Lung (tissue), 12 donors: ENCODE measurements around the gene USP16. TPM values are rescaled to one million over a fixed set of nuclear protein-coding genes. Genes with fewer than 3 reads are reported as not detected.
A peak's percentile ranks its signal among the peaks of the same experiment; 100 is the strongest.

Experiments
- ATAC-seq: fragments of 200-7000 bp; cut with Tn5 transposase; one replicate; pipeline ENCODE4 v1.9.1; 2020; ENCODE audit warnings: moderate number of reproducible peaks; ENCODE audit not compliant: insufficient read depth, low FRiP score
- DNase-seq, 3 donors: peaks; one replicate each; pipeline ENCODE4 v3.0.0-alpha.2; 2013 to 2017
- H3K27ac ChIP-seq, 2 donors: one replicate each; pipeline ENCODE4 v1.5.1; 2013; ENCODE audit warnings: mild to moderate bottlenecking in 2 of 2, moderate library complexity in 2 of 2, control low read depth in 1 of 2, inconsistent platforms in 1 of 2, low read depth in 1 of 2, low read length in 1 of 2
- H3K27me3 ChIP-seq, 3 donors: one replicate each; pipeline ENCODE4 v1.5.1; 2013; ENCODE audit warnings: low read length in 2 of 3; ENCODE audit not compliant: control insufficient read depth in 3 of 3, insufficient read depth in 3 of 3
- H3K36me3 ChIP-seq, 4 donors: one replicate each; pipeline ENCODE4 v1.5.1; 2013; ENCODE audit warnings: low read length in 4 of 4, mild to moderate bottlenecking in 1 of 4, moderate library complexity in 1 of 4; ENCODE audit not compliant: control insufficient read depth in 4 of 4, insufficient read depth in 4 of 4
- H3K4me1 ChIP-seq, 5 donors: one replicate each; pipeline ENCODE4 v1.5.1; 2013; ENCODE audit warnings: low read length in 5 of 5, mild to moderate bottlenecking in 2 of 5, moderate library complexity in 1 of 5; ENCODE audit not compliant: control insufficient read depth in 5 of 5, insufficient read depth in 5 of 5
- H3K4me3 ChIP-seq: one replicate; pipeline ENCODE4 v1.5.1; 2013; ENCODE audit warnings: mild to moderate bottlenecking, control low read depth, moderate library complexity
- H3K9ac ChIP-seq, 2 donors: one replicate each; pipeline ENCODE4 v1.5.1; 2013; ENCODE audit warnings: low read length in 2 of 2, control low read depth in 1 of 2; ENCODE audit not compliant: insufficient read depth in 1 of 2
- H3K9me3 ChIP-seq, 4 donors: one replicate each; pipeline ENCODE4 v1.5.1; 2013; ENCODE audit warnings: low read length in 3 of 4, mild to moderate bottlenecking in 1 of 4, moderate library complexity in 1 of 4; ENCODE audit not compliant: control insufficient read depth in 4 of 4, insufficient read depth in 3 of 4
- WGBS, 2 donors: extraction: QIAGEN DNeasy Blood & Tissue Kit; methylation state at CpG; one replicate each; pipeline ENCODE4 v1.1.7; 2013; 5-methylcytosine and 5-hydroxymethylcytosine counted together
- polyA plus RNA-seq, 2 donors: library from polyadenylated mRNA; stranded (reverse); fragments of 200-250 nt; gene quantifications; one replicate each; pipeline ENCODE4 v1.2.1, GENCODE V29; 2013
- total RNA-seq, 2 donors: library from RNA; depleted of rRNA in 1 of 2; stranded (reverse); fragments of >200 nt in 1 of 2; gene quantifications; one replicate each; pipeline ENCODE4 v1.2.1, GENCODE V29; 2014 to 2021
- TF ChIP-seq, protein P1 (sequence below): IDR thresholded peaks from 2 replicates; pipeline ENCODE4 v1.5.1; 2012; ENCODE audit warnings: mild to moderate bottlenecking; ENCODE audit errors: control extremely low read depth, extremely low read depth
- donor health status: control.
- donor health status: control.
- donor health status: Bipolar disorder and iron deficiency.
- donor health status: healthy.
- donor health status: DM: yes; HTN: yes; CAD: no.

The USP16 gene
- total and polyA plus RNA-seq, 4 donors, result 22.7 to 42.3 (median 28.5) TPM

DNA sequence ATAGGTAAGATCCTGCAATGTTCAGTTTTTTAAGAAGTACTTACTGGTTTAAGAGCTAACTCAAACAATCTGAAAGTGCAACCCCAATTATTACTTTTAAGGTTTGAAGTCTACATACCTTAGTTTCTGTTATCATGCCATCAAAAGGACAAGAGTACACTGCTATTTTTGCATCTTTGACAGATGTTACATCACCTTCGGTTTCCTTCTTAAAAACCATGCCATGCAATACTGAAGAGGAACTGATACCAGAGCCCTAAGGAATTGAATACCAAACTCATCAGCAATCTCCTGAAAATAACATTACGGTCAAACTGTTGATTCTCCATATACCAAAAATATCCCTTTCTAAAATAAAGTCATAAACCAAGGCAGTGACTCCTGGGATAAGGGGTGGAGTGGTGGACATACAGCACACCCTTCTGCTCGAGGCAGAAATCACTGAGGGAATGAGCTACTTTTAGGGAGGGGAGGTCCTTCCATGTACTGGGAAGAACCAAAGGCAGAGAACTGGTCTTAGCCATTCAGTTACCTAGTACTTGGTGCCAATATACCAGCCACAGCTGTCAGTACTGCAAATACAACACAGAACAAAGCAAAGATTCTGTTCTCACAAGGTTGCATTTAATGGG lies 40.5 kb downstream of the USP16 start:
- peaks cover 16 to 67% (median 46%) of the 10 kb centered on the region in 4 donors for H3K36me3 ChIP-seq
- no peak overlapping the region for H3K4me3 ChIP-seq
- no peaks in the 10 kb centered on the region for H3K9me3 ChIP-seq
- H3K4me1 ChIP-seq, result no peaks in the 10 kb centered on the region
- DNase-seq, result no peak
- 54 to 69% methylated on average over 3 of the region's 3 CpGs for WGBS, 2 donors
- no peak for ATAC-seq
- H3K27ac ChIP-seq, result no peak overlapping the region
- TF ChIP-seq, protein P1, sequence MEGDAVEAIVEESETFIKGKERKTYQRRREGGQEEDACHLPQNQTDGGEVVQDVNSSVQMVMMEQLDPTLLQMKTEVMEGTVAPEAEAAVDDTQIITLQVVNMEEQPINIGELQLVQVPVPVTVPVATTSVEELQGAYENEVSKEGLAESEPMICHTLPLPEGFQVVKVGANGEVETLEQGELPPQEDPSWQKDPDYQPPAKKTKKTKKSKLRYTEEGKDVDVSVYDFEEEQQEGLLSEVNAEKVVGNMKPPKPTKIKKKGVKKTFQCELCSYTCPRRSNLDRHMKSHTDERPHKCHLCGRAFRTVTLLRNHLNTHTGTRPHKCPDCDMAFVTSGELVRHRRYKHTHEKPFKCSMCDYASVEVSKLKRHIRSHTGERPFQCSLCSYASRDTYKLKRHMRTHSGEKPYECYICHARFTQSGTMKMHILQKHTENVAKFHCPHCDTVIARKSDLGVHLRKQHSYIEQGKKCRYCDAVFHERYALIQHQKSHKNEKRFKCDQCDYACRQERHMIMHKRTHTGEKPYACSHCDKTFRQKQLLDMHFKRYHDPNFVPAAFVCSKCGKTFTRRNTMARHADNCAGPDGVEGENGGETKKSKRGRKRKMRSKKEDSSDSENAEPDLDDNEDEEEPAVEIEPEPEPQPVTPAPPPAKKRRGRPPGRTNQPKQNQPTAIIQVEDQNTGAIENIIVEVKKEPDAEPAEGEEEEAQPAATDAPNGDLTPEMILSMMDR, result no peak
- no peaks in the 10 kb centered on the region for H3K27me3 ChIP-seq
- no peak overlapping the region for H3K9ac ChIP-seq

- no peaks in the 10 kb centered on the region for H3K9me3 ChIP-seq
- TF ChIP-seq, protein P1, result no peak
- peak overlapping the region; percentile 58 for H3K4me3 ChIP-seq
- ATAC-seq (no peak), DNase-seq (peak in 2 of 3 donors; percentile 47 to 50)
- peaks cover 2 to 7% (median 6%) of the 10 kb centered on the region in 4 donors for H3K36me3 ChIP-seq
- no peaks in the 10 kb centered on the region for H3K27me3 ChIP-seq
- peaks cover 3 to 19% (median 9%) of the 10 kb centered on the region in 5 donors for H3K4me1 ChIP-seq
- H3K27ac ChIP-seq, result peak overlapping the region; percentile 75 to 86
- peak overlapping the region; percentile 97 to 99 for H3K9ac ChIP-seq
- WGBS, 2 donors, result 1% methylated on average over 13 of the region's 13 CpGs
Measured at GRCh38 chr21:29072873-29073221, 48.4 kb downstream of the USP16 start.

GRCh38 chr21:29073222-29074006 lies 48.9 kb downstream of the USP16 start, which contains the start of gene CCT8:
CCT8 (minus strand) TSS chr21:29073648; CDS start chr21:29073590, 58 bp downstream.
- H3K27ac ChIP-seq, result peak within 1 kb of the TSS; percentile 89 to 94
- TF ChIP-seq, protein P1, result no peak
- ATAC-seq, result peak; percentile 97
- peak within 1 kb of the TSS; percentile 97 to 99 for H3K9ac ChIP-seq
- H3K4me1 ChIP-seq, result peaks cover 3 to 19% (median 9%) of the 10 kb centered on the region in 5 donors
- H3K36me3 ChIP-seq, result peaks cover 2 to 6% (median 5%) of the 10 kb centered on the region in 4 donors
- no peaks in the 10 kb centered on the region for H3K27me3 ChIP-seq
- no peaks in the 10 kb centered on the region for H3K9me3 ChIP-seq
- WGBS, 2 donors, result 0% methylated on average over 57 to 62 of the region's 62 CpGs
- peak; percentile 99 to 100 (median 100) for DNase-seq
- H3K4me3 ChIP-seq, result peak within 1 kb of the TSS; percentile 58
